Measurements from ENCODE around the gene PLOD3. TPM values are rescaled to one million over a fixed set of nuclear protein-coding genes. Genes with fewer than 3 reads are reported as not detected.

PLOD3 gene
- total and polyA plus RNA-seq, 9 of the 15 experiments (the other 6 are each of a cell fraction or from before 2014, with no cell fraction given) = 2.8 to 101 (median 30.9) TPM

- TF ChIP-seq KLF13 (tag; IDR thresholded peaks at IDR 0.05; ENCODE audit: borderline replicate concordance, low read depth) (peak; percentile 9; the same call in 1 of the 2 replicates), SRSF9 (IDR thresholded peaks at IDR 0.05; ENCODE audit: borderline replicate concordance, low read depth, low read length) (no peak), HMGN3 (IDR thresholded peaks at IDR 0.05; ENCODE audit: borderline replicate concordance, extremely low read depth, insufficient read length, low read depth, low read length) (peak; percentile 95), FOXJ3 (CRISPR knock-in tag; IDR thresholded peaks at IDR 0.05) (no peak), PHB (CRISPR knock-in tag; IDR thresholded peaks at IDR 0.05) (peak; percentile 80; the same call in 1 of the 2 replicates), ZNF318 (IDR thresholded peaks at IDR 0.05; ENCODE audit: borderline replicate concordance in 1 of 2, low read depth in 1 of 2) (no peak), HDAC6 (IDR thresholded peaks at IDR 0.05; ENCODE audit: low read depth, low read length) (no peak), SETDB1 (IDR thresholded peaks at IDR 0.05; ENCODE audit: low read length) (no peak), ZNF609 (CRISPR knock-in tag; IDR thresholded peaks at IDR 0.05; ENCODE audit: borderline replicate concordance) (no peak), ZNF766 (CRISPR knock-in tag; conservative IDR thresholded peaks at IDR 0.05) (no peak; the same call in 1 of the 2 replicates), SREBF1 (IDR thresholded peaks at IDR 0.05; ENCODE audit: borderline replicate concordance, low read depth, low read length) (no peak), TCF7L2 (IDR thresholded peaks at IDR 0.05; ENCODE audit: low read depth, low read length) (no peak), RAD51 (IDR thresholded peaks at IDR 0.05; ENCODE audit: borderline replicate concordance, low read depth) (no peak)
These were observed at the start of gene PLOD3, which contains the start of gene ZNHIT1 (continued) for GRCh38 chr7:101217388-101218235.

All from K562 (cell line).